HAP-1 (cell line): ENCODE results near the gene NUP62.
"Not testable (repeated sequence)": the region's sequence is repeated elsewhere in the genome, so short reads cannot be mapped to it uniquely, and the experiment has no call there.

Experiments
- DNase-seq, 2 experiments: peaks; one replicate each; pipeline ENCODE4 v3.0.0-alpha.2; 2016 to 2020; ENCODE audit warnings: low spot score in 2 of 2
- H3K27me3 ChIP-seq: fragments of 250-450 bp; sonication (Bioruptor Pico); 2 replicates; pipeline ENCODE4 v1.5.1; 2020; ENCODE audit warnings: low read depth, mild to moderate bottlenecking, moderate library complexity
- H3K36me3 ChIP-seq: fragments of 250-450 bp; sonication (Bioruptor Pico); replicated peaks from 2 replicates; pipeline ENCODE4 v1.5.1; 2020; ENCODE audit warnings: mild to moderate bottlenecking
- H3K4me1 ChIP-seq: fragments of 250-450 bp; sonication (Bioruptor Pico); 2 replicates; pipeline ENCODE4 v1.5.1; 2020; ENCODE audit warnings: mild to moderate bottlenecking
- H3K4me3 ChIP-seq: fragments of 250-450 bp; sonication (Bioruptor Pico); 2 replicates; pipeline ENCODE4 v1.5.1; 2020; ENCODE audit warnings: mild to moderate bottlenecking, moderate library complexity
- H3K9me3 ChIP-seq: fragments of 250-450 bp; sonication (Bioruptor Pico); 2 replicates; pipeline ENCODE4 v1.5.1; 2020; ENCODE audit warnings: mild to moderate bottlenecking, moderate library complexity
- in situ Hi-C: fragments of 300-500 bp; cut with MboI; formaldehyde crosslinking; loops from 3 replicates; pipeline ENCODE4 v1.14.3; 2020; ENCODE audit warnings: low sequenced_read_pairs, inconsistent platforms, mixed read lengths

The NUP62 gene

GRCh38 chr19:49958144-49958543 lies 28.8 kb upstream of the NUP62 start:
- H3K4me1 ChIP-seq, H3K36me3 ChIP-seq, H3K27me3 ChIP-seq, H3K4me3 ChIP-seq, DNase-seq, in situ Hi-C loops, H3K9me3 ChIP-seq: not testable (repeated sequence)

DNA sequence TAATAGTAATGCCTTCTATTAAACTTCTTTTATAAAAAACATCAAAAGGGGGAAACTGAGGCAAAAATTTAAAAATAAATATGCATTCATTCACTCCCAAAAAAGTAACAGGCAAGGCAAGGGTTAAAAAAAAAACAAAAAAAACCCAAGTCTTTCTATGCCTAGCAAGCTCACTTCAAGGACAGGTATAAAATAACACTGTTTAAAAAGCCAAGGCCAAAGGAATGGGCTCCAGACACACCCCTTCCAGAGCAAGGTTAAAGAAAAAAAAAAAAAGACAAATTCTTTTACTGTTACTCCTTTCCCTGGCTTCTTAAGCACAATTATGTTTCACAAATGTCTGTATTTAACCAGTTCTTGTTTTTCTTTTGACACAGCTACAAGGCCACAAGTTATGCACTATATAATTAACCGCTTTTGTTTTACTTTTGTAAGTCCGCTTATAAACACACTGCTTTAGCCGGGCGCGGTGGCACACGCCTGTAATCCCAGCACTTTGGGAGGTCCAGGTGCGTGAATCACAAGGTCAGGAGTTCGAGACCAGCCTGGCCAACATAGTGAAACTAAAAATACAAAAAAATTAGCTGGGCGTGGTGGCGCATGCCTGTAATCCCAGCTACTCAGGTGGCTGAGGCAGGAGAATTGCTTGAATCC lies 28.1 kb upstream of the NUP62 start:
- peak in 1 of 2 experiments; percentile 11 for DNase-seq
- Histone ChIP-seq H3K4me1 (no peaks in the 10 kb centered on the region; the same call in 1 of the 2 replicates), H3K4me3 (no peak overlapping the region), H3K27me3 (no peaks in the 10 kb centered on the region), H3K9me3 (peaks cover under 1% of the 10 kb centered on the region; the same call in 1 of the 2 replicates), H3K36me3 (no peaks in the 10 kb centered on the region)
- in situ Hi-C loops: no loop called here

DNA sequence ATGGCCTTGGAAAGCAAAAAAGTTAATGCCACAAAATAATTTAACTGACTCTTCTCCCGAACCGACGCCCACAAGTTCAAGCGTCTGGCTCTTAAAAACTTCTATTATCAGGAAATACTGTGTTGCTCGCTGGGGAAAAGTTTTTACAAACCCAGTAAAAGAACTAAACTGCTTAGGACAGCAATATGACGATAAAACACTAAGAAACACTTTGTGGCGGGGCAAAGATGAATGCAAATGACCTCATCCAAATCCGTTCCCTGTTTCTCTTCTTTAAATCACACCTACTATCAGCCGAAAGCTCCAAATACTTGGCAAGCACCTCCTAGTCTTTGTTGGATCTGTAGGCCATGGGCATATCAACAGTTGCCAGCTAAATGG lies 26.8 kb upstream of the NUP62 start:
- Histone ChIP-seq H3K36me3 (no peaks in the 10 kb centered on the region), H3K27me3 (no peaks in the 10 kb centered on the region), H3K9me3 (peaks cover 6% of the 10 kb centered on the region; the same call in 1 of the 2 replicates), H3K4me3 (no peak overlapping the region), H3K4me1 (no peaks in the 10 kb centered on the region; the same call in 1 of the 2 replicates)
- no peak for DNase-seq
- in situ Hi-C loops: no loop called here

GRCh38 chr19:49954933-49955332 lies 25.6 kb upstream of the NUP62 start:
- DNase-seq: no peak
- Histone ChIP-seq H3K27me3 (no peaks in the 10 kb centered on the region), H3K36me3 (no peaks in the 10 kb centered on the region), H3K9me3 (peaks cover 6% of the 10 kb centered on the region; the same call in 1 of the 2 replicates), H3K4me1 (no peaks in the 10 kb centered on the region; the same call in 1 of the 2 replicates), H3K4me3 (no peak overlapping the region)
- in situ Hi-C loops: no loop called here

DNA sequence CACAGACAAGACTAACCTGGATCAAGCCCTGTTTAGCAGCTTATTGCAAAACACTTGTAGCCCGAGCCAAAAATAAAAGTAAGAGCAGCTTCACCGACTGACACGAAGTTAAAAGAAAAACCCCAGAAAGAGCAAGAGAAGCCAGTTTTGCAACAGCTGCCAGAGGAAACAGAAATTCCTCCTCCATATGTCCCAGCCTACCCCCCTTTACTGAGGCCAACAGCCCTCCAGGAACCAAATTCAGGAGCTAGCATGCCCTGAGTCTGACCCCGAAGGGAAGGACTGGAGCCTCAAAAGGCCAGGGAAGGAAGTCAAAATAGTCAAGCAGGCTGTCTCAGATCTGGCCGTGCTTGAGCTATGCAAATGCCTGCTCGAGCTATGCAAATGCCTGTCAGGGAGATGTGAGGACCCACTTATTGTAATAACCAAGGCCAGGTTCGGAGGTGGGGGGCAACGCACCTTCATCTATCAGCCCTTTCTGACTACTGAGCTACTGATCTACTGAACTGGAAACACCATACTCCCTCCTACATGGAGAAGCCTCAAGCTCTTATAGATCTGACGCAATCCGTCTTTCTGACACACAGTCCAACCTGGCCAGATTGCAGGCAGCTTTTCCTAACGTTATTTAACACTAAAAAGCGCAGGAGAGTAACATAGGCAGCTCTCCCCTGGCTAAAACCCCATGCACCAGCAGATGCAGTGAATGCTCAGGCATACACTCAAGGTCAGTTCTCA lies 25.0 kb upstream of the NUP62 start:
- in situ Hi-C loops: no loop called here
- DNase-seq: no peak
- Histone ChIP-seq H3K36me3 (no peaks in the 10 kb centered on the region), H3K27me3 (no peaks in the 10 kb centered on the region), H3K4me3 (no peak overlapping the region), H3K4me1 (no peaks in the 10 kb centered on the region; the same call in 1 of the 2 replicates), H3K9me3 (peaks cover 6% of the 10 kb centered on the region; the same call in 1 of the 2 replicates)

DNA sequence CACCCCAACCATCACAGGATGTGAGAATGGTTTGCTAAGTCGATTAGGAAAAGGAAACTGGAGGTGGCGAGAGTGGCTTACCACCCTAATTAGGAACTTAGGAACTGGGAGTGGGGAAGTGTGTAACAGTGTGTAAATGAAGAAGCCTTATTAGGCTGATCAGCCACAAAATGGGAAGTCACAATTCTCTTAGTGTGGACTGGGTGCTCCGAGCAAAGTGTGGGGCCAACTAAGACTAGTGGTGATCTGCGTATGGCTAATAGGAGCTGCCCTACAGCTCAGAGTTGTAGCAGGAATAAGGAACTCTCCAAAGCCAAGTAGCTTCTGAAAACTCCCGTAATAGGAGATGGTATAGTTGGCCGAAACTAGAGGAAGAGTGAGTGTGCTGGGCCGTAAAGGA lies 24.1 kb upstream of the NUP62 start:
- in situ Hi-C loops: no loop called here
- Histone ChIP-seq H3K9me3 (peaks cover 6% of the 10 kb centered on the region; the same call in 1 of the 2 replicates), H3K27me3 (no peaks in the 10 kb centered on the region), H3K36me3 (no peaks in the 10 kb centered on the region), H3K4me1 (no peaks in the 10 kb centered on the region; the same call in 1 of the 2 replicates), H3K4me3 (no peak overlapping the region)
- DNase-seq: no peak

DNA sequence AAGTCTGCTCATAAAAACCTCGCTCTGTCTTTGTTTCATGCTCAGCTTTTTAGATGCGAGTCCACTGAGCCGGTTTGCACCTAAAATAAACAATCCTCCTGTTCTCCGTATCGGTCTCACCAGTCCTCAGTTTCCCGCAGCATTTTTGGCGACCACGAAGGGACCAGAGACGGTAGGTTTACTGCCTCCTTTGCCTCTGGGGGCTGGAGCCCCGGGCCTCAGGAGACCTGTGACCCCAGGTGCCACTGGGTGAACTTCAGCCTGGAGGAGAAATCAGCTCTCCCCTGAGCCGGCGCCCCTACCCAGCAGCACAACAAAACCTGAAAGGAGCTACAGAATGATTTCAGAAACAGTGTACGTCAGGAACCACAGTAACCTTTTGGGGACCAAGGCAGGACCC lies 23.6 kb upstream of the NUP62 start:
- in situ Hi-C loops: no loop called here
- no peaks in the 10 kb centered on the region for H3K36me3 ChIP-seq
- H3K4me3 ChIP-seq: no peak overlapping the region
- peaks cover 6% of the 10 kb centered on the region; the same call in 1 of the 2 replicates for H3K9me3 ChIP-seq
- no peaks in the 10 kb centered on the region for H3K27me3 ChIP-seq
- DNase-seq: no peak
- H3K4me1 ChIP-seq: no peaks in the 10 kb centered on the region; the same call in 1 of the 2 replicates

DNA sequence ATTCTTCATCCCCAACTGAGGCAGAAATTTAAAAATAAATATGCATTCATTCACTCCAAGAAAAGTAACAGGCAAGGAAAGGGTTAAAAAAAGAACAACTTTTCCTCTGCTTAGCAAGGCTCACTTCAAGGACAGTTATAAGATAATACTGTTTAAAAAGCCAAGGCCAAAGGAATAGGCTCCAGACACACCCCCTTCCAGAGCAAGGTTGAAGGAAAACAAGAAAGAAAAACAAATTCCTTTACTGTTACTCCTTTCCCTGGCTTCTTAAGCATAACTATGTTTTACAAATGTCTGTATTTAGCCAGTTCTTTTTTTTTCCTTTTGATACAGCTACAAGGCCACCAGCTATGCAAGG lies 23.2 kb upstream of the NUP62 start:
- Histone ChIP-seq H3K36me3 (no peaks in the 10 kb centered on the region), H3K4me1 (no peaks in the 10 kb centered on the region), H3K4me3 (no peak overlapping the region), H3K27me3 (no peaks in the 10 kb centered on the region), H3K9me3 (peaks cover 6% of the 10 kb centered on the region; the same call in 1 of the 2 replicates)
- in situ Hi-C loops: no loop called here
- no peak for DNase-seq

- DNase-seq: no peak
- H3K4me3 ChIP-seq: no peak overlapping the region
- H3K4me1 ChIP-seq: no peaks in the 10 kb centered on the region
- H3K27me3 ChIP-seq: no peaks in the 10 kb centered on the region
- in situ Hi-C loops: no loop called here
- H3K9me3 ChIP-seq: peaks cover 6% of the 10 kb centered on the region; the same call in 1 of the 2 replicates
- H3K36me3 ChIP-seq: no peaks in the 10 kb centered on the region
Observed at GRCh38 chr19:49951806-49952478, 22.6 kb upstream of the NUP62 start.

DNA sequence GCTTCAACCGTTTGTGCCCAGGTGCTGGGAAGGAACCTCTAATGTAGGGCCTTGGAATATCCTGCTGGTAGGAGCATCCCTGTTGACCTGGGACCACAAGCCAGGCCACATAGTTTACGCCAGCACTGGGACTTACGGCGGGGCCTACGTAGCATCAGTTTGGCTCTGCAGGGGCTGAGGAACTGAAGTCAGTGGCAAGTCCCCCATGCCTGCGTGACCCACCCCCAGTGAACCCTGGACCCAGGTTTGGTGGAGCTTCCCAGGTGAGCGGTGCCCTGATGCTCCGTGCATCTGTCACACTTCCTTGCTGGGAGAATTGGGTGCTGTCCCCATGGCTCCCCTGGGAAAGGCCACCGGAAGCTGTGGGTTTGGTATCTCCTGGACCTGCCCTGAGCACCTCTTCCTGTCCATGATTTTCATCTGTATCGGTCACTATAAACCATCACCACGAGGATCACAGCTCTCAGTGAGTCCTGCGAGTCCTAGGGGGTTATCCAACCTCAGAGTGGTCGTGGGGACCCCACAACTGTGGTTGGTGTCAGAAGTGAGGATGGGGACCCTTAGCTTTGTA lies 21.7 kb upstream of the NUP62 start:
- DNase-seq: no peak
- Histone ChIP-seq H3K27me3 (no peaks in the 10 kb centered on the region), H3K4me1 (no peaks in the 10 kb centered on the region), H3K36me3 (no peaks in the 10 kb centered on the region), H3K4me3 (no peak overlapping the region), H3K9me3 (peaks cover 6% of the 10 kb centered on the region; the same call in 1 of the 2 replicates)
- in situ Hi-C loops: no loop called here

GRCh38 chr19:49950590-49950948 lies 21.3 kb upstream of the NUP62 start:
- in situ Hi-C loops: no loop called here
- peaks cover 6% of the 10 kb centered on the region; the same call in 1 of the 2 replicates for H3K9me3 ChIP-seq
- H3K4me1 ChIP-seq: no peaks in the 10 kb centered on the region
- H3K4me3 ChIP-seq: no peak overlapping the region
- H3K27me3 ChIP-seq: no peaks in the 10 kb centered on the region
- no peaks in the 10 kb centered on the region for H3K36me3 ChIP-seq
- DNase-seq: no peak

- in situ Hi-C loops: no loop called here
- Histone ChIP-seq H3K9me3 (peaks cover 6% of the 10 kb centered on the region; the same call in 1 of the 2 replicates), H3K4me1 (no peaks in the 10 kb centered on the region), H3K4me3 (no peak overlapping the region), H3K27me3 (no peaks in the 10 kb centered on the region), H3K36me3 (no peaks in the 10 kb centered on the region)
- no peak for DNase-seq
Observed at GRCh38 chr19:49949742-49950589, 20.7 kb upstream of the NUP62 start.

DNA sequence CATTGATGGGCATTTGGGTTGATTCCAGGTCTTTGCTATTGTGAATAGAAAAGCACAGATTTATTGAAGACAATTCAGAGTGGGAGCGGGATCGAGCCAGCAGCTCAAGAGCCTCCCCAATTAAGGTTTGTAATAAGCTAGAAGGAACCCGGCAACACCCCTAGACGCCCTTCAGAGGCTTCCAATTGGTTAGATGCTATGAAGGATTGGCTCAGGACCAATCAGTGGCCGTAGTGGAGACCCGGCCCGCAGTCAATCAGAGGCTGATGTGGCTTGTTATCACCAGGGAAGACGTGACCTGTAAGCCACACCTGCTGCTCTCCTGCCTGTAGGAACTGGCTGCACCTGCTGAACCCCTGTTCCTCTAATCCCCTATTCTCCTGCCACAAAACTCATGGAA lies 17.1 kb upstream of the NUP62 start:
- Histone ChIP-seq H3K4me1 (no peaks in the 10 kb centered on the region), H3K9me3 (no peaks in the 10 kb centered on the region), H3K4me3 (no peak overlapping the region), H3K27me3 (peaks cover 14% of the 10 kb centered on the region; the same call in 1 of the 2 replicates), H3K36me3 (no peaks in the 10 kb centered on the region)
- no peak for DNase-seq
- in situ Hi-C loops: no loop called here
